Forelimb muscle (tissue), 1 donor: ENCODE data around the gene AOX1. TPM values are rescaled to one million over a fixed set of nuclear protein-coding genes. Genes with fewer than 3 reads are reported as not detected.
"Not testable (repeated sequence)": the region's sequence is repeated elsewhere in the genome, so short reads cannot be mapped to it uniquely, and the experiment has no call there.

Experiments
- DNase-seq: peaks from one replicate; pipeline ENCODE4 v3.0.0-alpha.2; 2013; ENCODE audit warnings: low read depth
- polyA plus RNA-seq: library from polyadenylated mRNA; unstranded; fragments of 120-200 nt; gene quantifications from one replicate; pipeline ENCODE4 v1.2.1, GENCODE V29; 2013; ENCODE audit not compliant: insufficient read length

The AOX1 gene
- polyA plus RNA-seq, 1 donor = 0.67 TPM

DNA sequence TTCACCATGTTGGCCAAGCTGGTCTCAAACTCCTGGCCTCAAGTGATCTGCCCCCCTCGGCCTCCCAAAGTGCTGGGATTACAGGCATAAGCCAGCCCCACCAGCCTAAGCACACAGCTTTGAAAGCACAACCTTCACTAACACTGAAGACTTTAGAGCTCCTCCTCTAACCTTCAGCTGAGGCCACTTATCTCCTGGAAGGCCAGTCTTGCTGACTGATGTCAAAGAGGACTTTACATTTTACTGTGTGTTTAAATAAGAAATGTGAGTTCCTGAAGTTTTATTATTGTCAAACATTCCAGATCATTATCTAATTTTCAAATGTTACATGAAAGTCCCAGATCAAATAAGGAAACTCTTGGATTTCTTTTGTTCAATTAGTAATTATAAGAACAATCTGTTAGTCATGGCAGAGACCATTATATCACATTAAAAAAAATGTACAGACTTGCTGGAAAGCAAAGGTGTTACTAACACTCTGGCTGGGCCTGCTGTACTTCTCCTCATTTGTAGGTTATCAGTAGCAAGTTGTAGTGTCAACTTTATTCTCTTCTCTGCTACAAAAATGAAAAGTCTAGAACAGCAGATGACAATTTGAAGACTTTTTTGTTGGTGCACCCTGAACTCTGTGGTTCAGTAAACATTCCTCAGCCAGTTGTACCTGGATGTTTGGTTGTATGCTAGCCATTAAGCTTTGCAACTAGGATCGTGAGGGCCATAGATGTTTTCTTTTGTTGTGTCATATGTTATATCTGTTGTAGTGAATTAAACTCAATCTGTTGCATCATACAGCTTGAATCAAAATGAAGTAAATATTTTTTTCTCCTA, 80.0 kb downstream of the AOX1 start:
- DNase-seq = no peak

GRCh38 chr2:200667413-200667812, 81.6 kb downstream of the AOX1 start:
- DNase-seq = no peak

DNA sequence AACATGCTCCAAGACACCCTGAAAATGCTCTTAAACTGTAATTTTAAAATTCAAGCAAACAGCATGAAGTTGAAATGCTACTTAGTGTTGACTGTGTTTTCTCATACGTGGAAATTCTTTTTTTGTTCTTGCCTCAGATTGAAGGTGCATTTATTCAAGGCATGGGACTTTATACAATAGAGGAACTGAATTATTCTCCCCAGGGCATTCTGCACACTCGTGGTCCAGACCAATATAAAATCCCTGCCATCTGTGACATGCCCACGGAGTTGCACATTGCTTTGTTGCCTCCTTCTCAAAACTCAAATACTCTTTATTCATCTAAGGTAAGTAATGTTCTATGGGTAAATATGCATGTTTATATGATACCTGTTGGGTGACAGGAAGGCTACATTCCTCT, 82.7 kb downstream of the AOX1 start:
- no peak for DNase-seq

- no peak for DNase-seq
These were observed 83.5 kb downstream of the AOX1 start for GRCh38 chr2:200669308-200669707.

GRCh38 chr2:200670313-200670712, 84.5 kb downstream of the AOX1 start:
- DNase-seq = no peak

DNA sequence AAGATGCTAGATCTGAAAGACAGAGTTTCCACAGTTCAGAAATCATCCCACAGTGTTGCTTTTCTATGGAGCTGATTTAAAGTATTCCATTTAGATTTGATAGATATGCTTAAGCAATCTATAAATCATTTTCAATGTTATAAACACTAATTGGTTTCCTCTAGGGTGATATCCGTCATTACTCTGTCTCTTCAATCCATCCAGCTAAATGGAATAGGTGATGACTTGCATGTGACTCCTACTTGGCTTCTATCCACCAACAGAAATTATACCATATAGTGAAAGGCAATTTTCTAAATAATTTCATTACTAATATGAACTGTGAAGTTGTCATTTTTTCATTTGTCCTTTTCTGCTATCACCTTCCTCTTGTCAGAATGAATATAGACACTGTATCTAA, 84.9 kb downstream of the AOX1 start:
- no peak for DNase-seq

- DNase-seq = no peak
These were observed 87.4 kb downstream of the AOX1 start for GRCh38 chr2:200673191-200673590.

GRCh38 chr2:200674837-200675236, 89.0 kb downstream of the AOX1 start:
- no peak for DNase-seq

DNA sequence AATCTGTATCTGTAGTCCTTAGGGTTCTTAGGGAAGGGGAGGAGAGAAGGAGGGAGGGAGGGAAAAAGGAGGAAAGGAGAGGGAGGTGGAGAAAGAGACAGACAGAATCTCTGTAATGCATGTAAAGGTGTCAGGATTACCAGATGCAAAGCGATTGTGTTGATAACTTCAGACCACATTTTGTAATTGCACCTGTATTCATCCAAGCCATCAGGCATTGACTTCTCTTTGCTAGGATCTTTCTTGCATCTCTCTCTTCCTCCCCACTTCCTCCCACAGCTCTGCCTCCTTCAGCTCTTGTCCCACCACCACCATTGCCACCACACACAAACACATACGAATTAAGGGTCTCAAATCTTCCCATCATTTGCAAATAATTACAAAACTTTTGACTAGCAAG, 91.4 kb downstream of the AOX1 start:
- DNase-seq = no peak

GRCh38 chr2:200677721-200678532, 92.1 kb downstream of the AOX1 start:
- peak; percentile 8 for DNase-seq

DNA sequence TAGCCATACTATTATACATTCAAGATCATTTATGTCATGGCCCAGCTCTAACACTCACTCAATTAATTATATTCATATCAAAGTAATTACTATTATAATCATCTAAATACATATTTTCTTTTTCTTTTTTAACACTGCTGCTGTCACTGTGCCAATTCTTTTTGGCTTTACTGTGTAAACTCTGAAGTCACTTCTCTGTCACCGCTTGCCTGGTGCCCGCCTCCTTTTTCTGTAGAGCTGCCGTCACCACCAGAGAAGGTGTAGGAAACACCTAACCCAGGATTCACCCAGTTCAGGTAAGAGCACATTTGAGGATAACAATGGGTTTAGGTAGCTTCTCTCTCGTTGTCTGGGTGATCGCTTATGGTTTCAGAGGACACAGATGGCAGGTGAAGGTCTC, 93.3 kb downstream of the AOX1 start:
- DNase-seq = no peak

DNA sequence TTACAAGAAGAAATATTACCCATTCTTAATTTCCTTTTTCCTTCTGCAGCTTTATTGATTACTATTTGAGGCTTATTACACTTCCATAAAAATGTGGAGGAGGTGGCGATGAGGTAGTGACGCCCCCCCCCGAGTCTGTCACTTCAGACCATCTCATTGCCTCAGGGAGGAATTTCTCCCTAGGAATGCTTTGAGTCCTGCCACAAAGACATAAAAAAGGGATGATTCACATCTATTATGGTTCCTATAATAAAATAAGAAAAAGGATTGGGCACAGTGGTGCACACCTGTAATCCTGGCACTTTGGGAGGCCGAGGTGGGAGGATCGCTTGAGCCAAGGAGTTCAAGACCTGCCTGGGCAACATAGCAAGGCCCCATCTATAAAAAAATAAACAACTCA, 93.7 kb downstream of the AOX1 start:
- no peak for DNase-seq

DNA sequence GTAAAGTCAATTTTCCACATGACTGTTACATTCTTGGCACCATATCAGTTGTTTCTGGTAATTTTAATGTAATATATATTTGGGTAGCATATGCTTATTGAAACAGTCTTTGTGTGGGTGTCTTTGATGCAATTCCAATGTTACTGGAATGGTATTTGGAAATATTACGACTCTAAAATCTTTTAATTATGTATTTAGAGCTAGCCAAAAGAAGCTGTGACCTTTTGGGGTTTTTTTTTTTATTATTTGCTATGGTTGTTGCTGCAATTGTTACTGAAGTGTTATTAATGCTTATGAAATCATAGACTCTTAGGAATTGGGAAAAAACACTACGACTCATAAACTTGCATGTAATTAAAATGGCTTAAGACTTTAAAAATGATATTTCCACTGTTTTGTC, 95.9 kb downstream of the AOX1 start:
- DNase-seq = no peak

- not testable (repeated sequence) for DNase-seq
These were observed 96.6 kb downstream of the AOX1 start for GRCh38 chr2:200682407-200682806.

GRCh38 chr2:200687922-200688920, 102.4 kb downstream of the AOX1 start:
- no peak for DNase-seq

- no peak for DNase-seq
These were observed 103.3 kb downstream of the AOX1 start for GRCh38 chr2:200689115-200689514.

DNA sequence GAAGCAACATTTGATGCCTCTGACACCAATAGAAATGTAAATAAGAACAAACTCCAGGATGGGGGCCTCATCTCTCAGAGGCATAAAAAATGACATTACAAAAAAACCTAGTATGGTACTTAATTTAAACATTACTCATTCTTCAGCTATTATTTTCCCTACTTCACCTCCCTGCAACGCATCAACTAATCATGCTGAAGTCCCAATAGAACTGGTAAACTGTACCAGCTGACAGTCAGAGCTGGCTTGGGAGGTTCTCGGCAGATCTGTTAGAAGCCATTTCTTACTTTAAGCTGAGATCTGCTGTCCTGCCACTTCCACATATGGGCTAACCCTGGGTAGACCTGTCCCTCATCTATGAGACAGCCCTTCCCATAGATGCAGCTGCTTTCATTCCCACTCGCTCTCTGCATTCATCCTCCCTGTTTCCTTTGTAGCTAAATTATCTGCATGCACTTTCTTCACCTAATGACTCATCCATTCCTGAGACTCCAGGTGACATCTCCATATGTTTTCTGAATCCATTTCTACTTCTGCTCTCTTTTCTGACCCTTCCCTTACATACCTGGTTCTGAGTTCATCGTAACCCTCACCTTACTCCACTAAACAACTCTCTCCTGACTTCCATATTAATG, 108.1 kb downstream of the AOX1 start:
- DNase-seq = no peak

GRCh38 chr2:200695191-200695590, 109.4 kb downstream of the AOX1 start:
- DNase-seq = no peak

GRCh38 chr2:200695601-200696000, 109.8 kb downstream of the AOX1 start:
- no peak for DNase-seq

- no peak for DNase-seq
These were observed 112.4 kb downstream of the AOX1 start for GRCh38 chr2:200698217-200698616.

DNA sequence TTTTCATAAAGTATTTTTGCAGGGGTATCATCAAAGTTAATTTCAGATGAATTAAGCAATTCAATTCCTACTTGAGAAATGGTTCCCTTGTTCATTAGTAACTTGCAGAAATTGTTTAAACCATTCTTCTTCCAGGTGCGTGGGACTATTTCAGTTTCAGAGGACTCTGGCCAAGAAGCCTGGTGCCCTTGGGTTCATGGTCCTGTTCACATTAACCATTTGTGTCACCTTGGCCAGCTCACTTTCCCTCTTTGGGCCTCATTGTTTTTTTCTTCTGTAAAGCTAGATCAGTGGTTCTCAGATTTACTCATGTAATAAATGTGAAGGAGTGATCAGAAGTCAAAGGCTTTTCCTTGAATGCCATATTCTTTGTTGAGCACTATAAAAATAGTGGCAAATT, 113.5 kb downstream of the AOX1 start:
- no peak for DNase-seq
